PC-9 (cell line): ENCODE data around the gene MCUB. TPM values are rescaled to one million over a fixed set of nuclear protein-coding genes. Genes with fewer than 3 reads are reported as not detected.
"Not testable (repeated sequence)": the region's sequence is repeated elsewhere in the genome, so short reads cannot be mapped to it uniquely, and the experiment has no call there.

Experiments
- BruUV-seq: library from RNA; stranded (reverse); fragments of 400-500 nt; replicated peaks from 2 replicates; lab custom pipeline; 2021; lab: Mats Ljungman, UMichigan
- CTCF ChIA-PET: fragments of 300-600 bp; sonication (Branson Sonifier 250); formaldehyde crosslinking; loops from one replicate; lab custom pipeline; 2022; ENCODE audit warnings: antibody characterized with exemption; lab: Charles Lee
- POLR2A ChIA-PET: fragments of 300-600 bp; sonication (Branson Sonifier 250); formaldehyde crosslinking; loops from one replicate; lab custom pipeline; 2022; ENCODE audit warnings: antibody characterized with exemption; ENCODE audit not compliant: unreplicated experiment; lab: Charles Lee
- DNase-seq, 2 experiments: peaks; one replicate each; pipeline versions ENCODE4 v3.0.0 to v3.0.0-alpha.2; 2015 to 2022; ENCODE audit warnings: mixed read lengths in 1 of 2
- H2AFZ ChIP-seq: fragments of 200-600 bp; sonication (generic); 2 replicates; pipeline ENCODE4 v1.8.1; 2017; ENCODE audit warnings: antibody characterized with exemption
- H3F3A ChIP-seq: fragments of 200-600 bp; sonication (generic); 2 replicates; pipeline ENCODE4 v1.8.1; 2017; ENCODE audit warnings: antibody characterized with exemption, mild to moderate bottlenecking, low read depth; ENCODE audit not compliant: insufficient read depth
- H3K27ac ChIP-seq: fragments of 200-600 bp; sonication (generic); 2 replicates; pipeline ENCODE4 v1.6.1; 2016; ENCODE audit warnings: mixed run types
- H3K27me3 ChIP-seq: fragments of 200-600 bp; sonication (generic); 2 replicates; pipeline ENCODE4 v1.6.1; 2016; ENCODE audit warnings: low read depth, mixed run types; ENCODE audit not compliant: insufficient read depth
- H3K36me3 ChIP-seq: fragments of 200-600 bp; sonication (generic); 2 replicates; pipeline ENCODE4 v1.6.1; 2016; ENCODE audit warnings: low read depth, mixed run types
- H3K4me1 ChIP-seq: fragments of 200-600 bp; sonication (generic); replicated peaks from 2 replicates; pipeline ENCODE4 v1.6.1; 2016; ENCODE audit warnings: mixed run types; ENCODE audit not compliant: insufficient read depth
- H3K4me2 ChIP-seq: fragments of 200-600 bp; sonication (generic); 2 replicates; pipeline ENCODE4 v1.6.1; 2017; ENCODE audit warnings: mixed run types
- H3K4me3 ChIP-seq: fragments of 200-600 bp; sonication (generic); 2 replicates; pipeline ENCODE4 v1.6.1; 2016; ENCODE audit warnings: mixed run types
- H3K79me2 ChIP-seq: fragments of 200-600 bp; sonication (generic); 2 replicates; pipeline ENCODE4 v1.6.1; 2017; ENCODE audit warnings: low read depth, mixed run types
- H3K9me2 ChIP-seq: fragments of 200-600 bp; sonication (generic); 2 replicates; pipeline ENCODE4 v1.8.1; 2017; ENCODE audit warnings: mild to moderate bottlenecking; ENCODE audit not compliant: insufficient read depth
- H3K9me3 ChIP-seq: fragments of 200-600 bp; sonication (generic); 2 replicates; pipeline ENCODE4 v1.8.1; 2016; ENCODE audit warnings: low read depth; ENCODE audit not compliant: insufficient read depth
- H4K20me1 ChIP-seq: fragments of 200-600 bp; sonication (generic); 2 replicates; pipeline ENCODE4 v1.8.1; 2017; ENCODE audit not compliant: insufficient read depth
- CTCF ChIP-seq: fragments of 200-600 bp; sonication (generic); conservative IDR thresholded peaks from 2 replicates; pipeline ENCODE4 v1.6.1; 2017; ENCODE audit warnings: mixed run types, antibody characterized with exemption, mild to moderate bottlenecking, moderate library complexity
- EZH2 ChIP-seq: fragments of 200-600 bp; sonication (generic); IDR thresholded peaks from 2 replicates; pipeline ENCODE4 v1.8.0; 2017; ENCODE audit warnings: antibody characterized with exemption, low read depth
- intact Hi-C: fragments of 100-400 bp; cut with micrococcal nuclease; formaldehyde crosslinking; loops from one replicate; pipeline ENCODE4 v1.10.0; 2022; ENCODE audit not compliant: unreplicated experiment
- total RNA-seq: library from RNA; stranded (reverse); gene quantifications from 2 replicates; pipeline ENCODE4 v1.2.3, GENCODE V29; 2021

The MCUB gene
- total RNA-seq, 1 experiment from 2014 or later: 15.4 TPM

- no peaks in the 10 kb centered on the region for H3K36me3 ChIP-seq
- no peak overlapping the region for H3K4me2 ChIP-seq
- no peaks in the 10 kb centered on the region for H3K79me2 ChIP-seq
- POLR2A ChIA-PET: no interaction called here
- H4K20me1 ChIP-seq: no peaks in the 10 kb centered on the region
- H3K9me3 ChIP-seq: no peaks in the 10 kb centered on the region
- BruUV-seq: no TSS peak
- H3F3A ChIP-seq: no peaks in the 10 kb centered on the region
- no peak for DNase-seq
- H2AFZ ChIP-seq: no peak overlapping the region
- CTCF ChIA-PET: interaction anchor here (0.6 kb wide), 1 partner anchor 27 kb away, joined by 3 read pairs; no protein-coding TSS in a partner anchor
- H3K27ac ChIP-seq: no peak overlapping the region
- intact Hi-C loops: no loop called here
- H3K4me3 ChIP-seq: no peak overlapping the region
- no peak for TF ChIP-seq EZH2
- no peaks in the 10 kb centered on the region for H3K9me2 ChIP-seq
- H3K4me1 ChIP-seq: no peaks in the 10 kb centered on the region; the same call in 1 of the 2 replicates
- no peaks in the 10 kb centered on the region for H3K27me3 ChIP-seq
These were observed 5.1 kb upstream of the MCUB start for GRCh38 chr4:109554971-109555370.

DNA sequence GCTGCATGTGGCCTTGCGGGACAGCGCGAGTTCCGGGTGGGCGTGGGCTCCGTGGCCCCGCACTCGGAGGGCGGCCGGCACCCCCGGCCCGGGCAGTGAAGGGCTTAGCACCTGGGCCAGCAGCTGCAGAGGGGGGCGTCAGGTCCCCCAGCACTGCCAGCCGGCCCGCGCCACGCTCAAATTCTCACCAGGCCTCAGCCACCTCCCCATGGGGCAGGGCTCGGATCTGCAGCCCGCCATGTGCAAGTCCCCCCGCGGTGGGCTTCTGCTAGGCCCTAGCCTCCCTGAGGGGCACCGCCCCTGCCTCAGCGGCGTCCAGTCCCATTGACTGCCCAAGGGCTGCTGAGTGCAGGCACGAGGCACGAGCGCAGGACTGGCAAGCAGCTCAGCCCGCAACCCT, 2.6 kb upstream of the MCUB start:
- Histone ChIP-seq H3K4me3 (no peak overlapping the region), H4K20me1 (no peaks in the 10 kb centered on the region), H3K79me2 (no peaks in the 10 kb centered on the region), H3K9me2 (no peaks in the 10 kb centered on the region), H3K4me1 (peaks cover 8% of the 10 kb centered on the region), H2AFZ (no peak overlapping the region), H3K27me3 (no peaks in the 10 kb centered on the region), H3K9me3 (no peaks in the 10 kb centered on the region), H3K27ac (no peak overlapping the region), H3F3A (peaks cover 4% of the 10 kb centered on the region; the same call in 1 of the 2 replicates), H3K4me2 (no peak overlapping the region), H3K36me3 (no peaks in the 10 kb centered on the region)
- no peak for TF ChIP-seq EZH2
- TF ChIP-seq CTCF: no peak
- intact Hi-C loops: no loop called here
- POLR2A ChIA-PET: no interaction called here
- BruUV-seq: no TSS peak
- no peak for DNase-seq
- CTCF ChIA-PET: no interaction called here

- H3K4me3 ChIP-seq, H3K36me3 ChIP-seq, BruUV-seq, H3K9me3 ChIP-seq, CTCF ChIA-PET, H2AFZ ChIP-seq, H4K20me1 ChIP-seq, H3K4me2 ChIP-seq, H3K4me1 ChIP-seq, H3K27ac ChIP-seq, POLR2A ChIA-PET, H3K27me3 ChIP-seq, H3K9me2 ChIP-seq, DNase-seq, intact Hi-C loops, H3K79me2 ChIP-seq, H3F3A ChIP-seq: not testable (repeated sequence)
These were observed 2.0 kb upstream of the MCUB start for GRCh38 chr4:109558095-109558494.

DNA sequence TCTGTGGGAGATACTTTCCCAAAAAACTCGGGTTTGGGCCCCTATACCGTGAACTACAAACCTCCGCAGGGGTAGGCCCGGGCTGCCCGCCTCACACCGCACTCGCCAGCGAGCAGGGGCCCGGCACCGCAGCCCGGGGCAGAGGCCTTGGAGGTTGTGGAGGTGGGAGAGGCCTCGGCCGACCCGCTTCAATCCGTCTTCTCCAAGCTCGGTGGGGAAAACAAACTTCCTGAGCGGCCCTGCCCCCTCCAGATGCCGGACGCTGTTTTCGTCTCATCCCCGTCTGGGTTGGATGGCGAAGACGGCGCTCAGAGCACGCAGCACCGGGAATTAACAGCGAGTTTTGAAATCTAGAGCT, 442 bp upstream of the MCUB start:
- POLR2A ChIA-PET: interaction anchor here (0.6 to 1.0 kb wide), 3 partner anchors 87 to 1797 kb away, joined by 4 to 28 read pairs (median 4); partner anchors contain the start of gene CASP6
- Histone ChIP-seq H3K4me2 (peak overlapping the region; percentile 90), H2AFZ (peak overlapping the region; percentile 90), H3K9me3 (no peaks in the 10 kb centered on the region), H3K27ac (peak overlapping the region; percentile 26; the same call in 1 of the 2 replicates), H4K20me1 (no peaks in the 10 kb centered on the region), H3K27me3 (no peaks in the 10 kb centered on the region), H3K79me2 (no peaks in the 10 kb centered on the region), H3K4me3 (peak overlapping the region; percentile 71), H3F3A (peaks cover 4% of the 10 kb centered on the region; the same call in 1 of the 2 replicates), H3K4me1 (peaks cover 8% of the 10 kb centered on the region), H3K36me3 (no peaks in the 10 kb centered on the region), H3K9me2 (no peaks in the 10 kb centered on the region)
- TF ChIP-seq EZH2: no peak
- TF ChIP-seq CTCF: no peak
- DNase-seq: no peak
- intact Hi-C loops: no loop called here
- BruUV-seq: TSS peak; percentile 82
- CTCF ChIA-PET: no interaction called here
